Ectodermal cell (in vitro differentiated cells): ENCODE measurements around the gene DPH3.

Source experiments
- H3K27ac ChIP-seq: 2 replicates; pipeline ENCODE4 v1.7.0; 2013; ENCODE audit warnings: mild to moderate bottlenecking, low read depth, low read length; ENCODE audit not compliant: insufficient read depth, poor library complexity, severe bottlenecking
- H3K27me3 ChIP-seq: 2 replicates; pipeline ENCODE4 v1.7.0; 2013; ENCODE audit warnings: mild to moderate bottlenecking, low read length; ENCODE audit not compliant: insufficient read depth, control insufficient read depth, poor library complexity, severe bottlenecking
- H3K36me3 ChIP-seq: one replicate; pipeline ENCODE4 v1.7.0; 2013; ENCODE audit warnings: low read length; ENCODE audit not compliant: control insufficient read depth, insufficient read depth
- H3K4me1 ChIP-seq: one replicate; pipeline ENCODE4 v1.7.0; 2013; ENCODE audit warnings: low read length; ENCODE audit not compliant: control insufficient read depth, insufficient read depth
- H3K4me3 ChIP-seq: 2 replicates; pipeline ENCODE4 v1.7.0; 2013; ENCODE audit warnings: low read depth, low read length, control low read depth; ENCODE audit not compliant: insufficient read depth
- H3K9me3 ChIP-seq: 2 replicates; pipeline ENCODE4 v1.7.0; 2013; ENCODE audit warnings: mild to moderate bottlenecking, low read length, moderate library complexity; ENCODE audit not compliant: control insufficient read depth
- WGBS, 2 experiments: methylation state at CpG; one replicate each; pipeline ENCODE4 v1.1.7; 2013; ENCODE audit warnings: missing lambda C conversion rate in 2 of 2; 5-methylcytosine and 5-hydroxymethylcytosine counted together

The DPH3 gene

DNA sequence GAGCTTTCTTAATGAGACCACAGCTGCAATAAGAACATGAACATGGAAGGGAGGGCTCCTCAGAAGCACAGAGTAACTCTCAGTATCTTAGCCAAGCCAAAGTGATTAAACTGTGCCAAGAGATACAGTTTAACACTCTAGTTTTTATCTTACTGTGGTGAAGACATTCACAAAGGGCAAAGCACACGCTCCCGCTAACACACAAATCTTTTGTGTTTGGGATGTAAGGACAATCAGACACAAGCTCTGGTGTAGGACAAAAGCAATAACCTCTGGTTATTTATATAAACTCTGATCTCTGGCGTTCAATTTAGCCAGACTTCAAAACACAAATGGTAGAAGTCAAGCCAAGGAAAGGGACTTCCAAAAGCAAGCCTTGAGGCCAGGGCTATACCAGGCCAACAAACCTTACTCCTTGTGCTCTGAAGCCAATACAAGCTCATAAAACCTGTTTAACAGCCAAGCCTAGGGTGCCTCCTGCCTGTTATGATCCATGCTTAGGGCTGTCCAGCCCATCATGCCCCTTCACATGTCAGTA, 27.8 kb downstream of the DPH3 start:
- 93 to 97% methylated on average over 3 of the region's 3 CpGs for WGBS, 2 experiments

DNA sequence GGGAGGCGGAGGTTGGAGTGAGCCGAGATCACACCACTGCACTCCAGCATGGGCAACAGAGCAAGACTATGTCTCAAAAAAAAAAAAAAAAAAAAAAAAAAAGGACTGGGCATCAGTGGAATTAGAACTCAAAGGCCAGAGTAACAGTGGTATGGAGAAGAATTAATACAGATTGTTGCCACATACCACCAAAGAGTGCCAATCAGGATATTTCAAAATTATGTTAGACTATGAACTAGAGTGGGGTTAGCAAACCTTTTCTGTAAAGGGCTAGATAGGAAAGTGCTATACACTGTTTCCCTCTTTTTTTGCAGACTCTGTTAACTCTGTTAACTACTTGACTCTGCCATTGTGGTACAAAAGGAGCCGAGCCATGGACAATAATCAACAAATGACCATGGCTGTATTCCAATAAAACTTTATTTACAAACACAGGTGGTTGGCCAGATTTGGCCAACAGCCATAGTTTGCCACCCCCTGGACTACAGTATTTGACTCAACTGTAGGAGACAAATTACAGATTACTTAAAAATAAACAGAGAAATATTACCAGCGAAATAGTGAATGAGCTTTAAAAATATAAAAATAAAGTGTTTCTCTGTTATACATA, 28.6 kb downstream of the DPH3 start:
- no peak overlapping the region for H3K4me3 ChIP-seq
- no peaks in the 10 kb centered on the region for H3K36me3 ChIP-seq
- H3K27ac ChIP-seq = no peak overlapping the region
- 90 to 98% methylated on average over 3 of the region's 4 CpGs for WGBS, 2 experiments
- H3K27me3 ChIP-seq = no peaks in the 10 kb centered on the region
- H3K9me3 ChIP-seq = no peaks in the 10 kb centered on the region
- H3K4me1 ChIP-seq = no peaks in the 10 kb centered on the region

More for the DNA sequence above, 27.8 kb downstream of the DPH3 start:
- Histone ChIP-seq H3K36me3 (no peaks in the 10 kb centered on the region), H3K4me3 (no peak overlapping the region), H3K27me3 (no peaks in the 10 kb centered on the region), H3K4me1 (no peaks in the 10 kb centered on the region), H3K27ac (no peak overlapping the region), H3K9me3 (no peaks in the 10 kb centered on the region)

DNA sequence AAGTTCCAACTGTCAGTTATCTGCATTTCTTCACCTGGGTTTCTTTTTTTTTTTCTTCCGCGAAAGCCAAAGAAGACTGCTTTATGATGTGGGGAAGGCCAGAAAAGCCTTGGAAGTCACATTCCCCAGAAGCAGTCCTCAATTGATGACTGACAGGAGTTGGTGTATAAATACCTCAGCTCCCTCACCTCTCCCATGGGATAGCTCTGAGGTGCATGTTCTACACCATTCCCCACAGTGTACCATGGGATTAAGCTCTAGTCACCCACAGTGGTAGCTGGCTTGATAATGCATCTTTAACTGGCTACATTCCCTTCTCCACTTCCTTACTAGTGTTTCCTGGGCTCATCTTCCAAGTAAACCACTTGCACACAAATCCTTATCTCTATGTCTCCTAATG, 30.5 kb downstream of the DPH3 start:
- Histone ChIP-seq H3K9me3 (no peaks in the 10 kb centered on the region), H3K27me3 (no peaks in the 10 kb centered on the region), H3K27ac (no peak overlapping the region), H3K4me1 (no peaks in the 10 kb centered on the region), H3K4me3 (no peak overlapping the region), H3K36me3 (no peaks in the 10 kb centered on the region)
- WGBS, 2 experiments = 83 to 94% methylated on average over 2 of the region's 2 CpGs

DNA sequence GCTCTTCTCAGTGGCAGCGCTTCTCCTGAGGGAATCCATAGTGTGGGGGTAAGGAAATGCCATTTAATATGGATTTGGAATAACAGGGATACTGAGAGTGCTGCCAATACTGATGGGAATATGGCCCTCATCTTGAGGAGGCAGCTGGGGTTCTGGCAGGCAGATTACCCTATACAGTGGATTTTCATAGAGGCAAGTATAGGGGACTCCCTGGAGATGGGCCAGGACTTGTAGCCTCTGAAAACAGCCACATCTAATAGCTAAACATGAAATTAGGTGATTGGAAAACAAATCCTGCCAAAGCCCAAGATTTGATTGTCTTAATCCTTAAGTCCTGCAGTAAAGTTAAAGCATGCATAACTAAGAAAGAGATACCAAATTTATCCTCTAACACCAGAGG, 30.9 kb downstream of the DPH3 start:
- Histone ChIP-seq H3K36me3 (no peaks in the 10 kb centered on the region), H3K27me3 (no peaks in the 10 kb centered on the region), H3K27ac (no peak overlapping the region), H3K9me3 (no peaks in the 10 kb centered on the region), H3K4me3 (no peak overlapping the region), H3K4me1 (no peaks in the 10 kb centered on the region)
- 94 to 97% methylated on average over 1 of the region's 1 CpG for WGBS, 2 experiments

DNA sequence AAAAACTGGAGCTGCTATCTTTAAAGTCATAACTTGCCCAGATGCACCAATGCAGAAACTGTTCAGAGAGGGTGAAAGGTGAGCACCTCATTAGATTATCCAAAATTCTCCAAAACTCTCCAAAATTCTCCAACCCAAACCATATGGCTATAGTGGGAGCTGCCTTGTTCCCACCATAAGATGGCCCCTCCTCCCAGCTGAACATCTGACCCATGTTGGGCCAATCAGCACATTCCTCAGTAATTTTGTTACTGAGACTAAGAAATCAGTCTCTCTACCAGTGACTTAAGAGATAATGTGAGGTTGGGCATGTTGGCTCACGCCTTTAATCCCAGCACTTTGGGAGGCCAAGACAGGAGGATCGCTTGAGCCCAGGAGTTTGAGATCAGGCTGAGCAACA, 32.8 kb downstream of the DPH3 start:
- no peak overlapping the region for H3K27ac ChIP-seq
- 94 to 100% methylated on average over 2 of the region's 2 CpGs for WGBS, 2 experiments
- no peaks in the 10 kb centered on the region for H3K27me3 ChIP-seq
- no peaks in the 10 kb centered on the region for H3K9me3 ChIP-seq
- no peak overlapping the region for H3K4me3 ChIP-seq
- H3K36me3 ChIP-seq = no peaks in the 10 kb centered on the region
- H3K4me1 ChIP-seq = no peaks in the 10 kb centered on the region

DNA sequence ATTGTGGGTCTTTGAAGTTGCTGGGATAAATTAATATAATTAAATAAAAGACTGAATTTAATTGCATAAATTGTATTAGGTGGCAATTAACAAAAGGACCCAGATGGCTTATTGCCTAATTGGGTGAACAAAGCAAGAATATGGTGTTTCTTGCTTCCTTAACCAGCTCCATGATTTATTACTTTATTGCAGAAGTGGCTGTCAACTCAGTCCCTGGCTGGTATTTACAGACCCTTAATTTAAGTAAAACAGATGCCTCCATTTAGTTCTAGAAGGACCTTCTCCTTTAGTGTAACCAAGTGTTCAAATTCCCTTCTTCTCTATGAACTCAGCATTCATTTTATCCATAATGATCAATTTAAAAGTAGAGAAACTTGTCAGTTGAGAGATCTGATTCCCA, 35.1 kb downstream of the DPH3 start:
- Histone ChIP-seq H3K36me3 (no peaks in the 10 kb centered on the region), H3K4me3 (no peak overlapping the region)

DNA sequence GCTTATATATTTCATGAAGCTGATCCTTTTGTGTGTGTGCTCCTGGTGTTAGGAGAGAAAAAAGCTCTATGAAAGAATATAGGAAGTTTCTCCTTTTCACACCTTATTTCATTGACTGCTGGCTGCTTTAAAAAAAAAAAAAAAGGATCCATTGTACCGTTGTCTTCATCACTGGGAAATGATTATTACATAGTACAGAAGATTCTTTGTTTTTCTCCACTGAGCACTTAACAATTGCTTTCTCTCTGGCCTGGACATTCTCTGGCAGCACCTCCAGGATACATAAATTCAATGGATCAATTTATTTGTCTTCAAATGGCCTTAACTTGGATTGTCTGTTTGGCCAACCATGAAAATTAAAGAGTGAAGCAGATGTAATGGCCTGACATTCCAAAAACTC, 37.2 kb downstream of the DPH3 start:
- H3K4me1 ChIP-seq = no peaks in the 10 kb centered on the region
- H3K27me3 ChIP-seq = no peaks in the 10 kb centered on the region
- no peak overlapping the region for H3K4me3 ChIP-seq
- no peaks in the 10 kb centered on the region for H3K9me3 ChIP-seq
- 78 to 83% methylated on average over 1 of the region's 1 CpG for WGBS, 2 experiments
- no peaks in the 10 kb centered on the region for H3K36me3 ChIP-seq
- no peak overlapping the region for H3K27ac ChIP-seq

More for the DNA sequence above, 35.1 kb downstream of the DPH3 start:
- Histone ChIP-seq H3K27ac (no peak overlapping the region), H3K9me3 (no peaks in the 10 kb centered on the region), H3K4me1 (no peaks in the 10 kb centered on the region), H3K27me3 (no peaks in the 10 kb centered on the region)

DNA sequence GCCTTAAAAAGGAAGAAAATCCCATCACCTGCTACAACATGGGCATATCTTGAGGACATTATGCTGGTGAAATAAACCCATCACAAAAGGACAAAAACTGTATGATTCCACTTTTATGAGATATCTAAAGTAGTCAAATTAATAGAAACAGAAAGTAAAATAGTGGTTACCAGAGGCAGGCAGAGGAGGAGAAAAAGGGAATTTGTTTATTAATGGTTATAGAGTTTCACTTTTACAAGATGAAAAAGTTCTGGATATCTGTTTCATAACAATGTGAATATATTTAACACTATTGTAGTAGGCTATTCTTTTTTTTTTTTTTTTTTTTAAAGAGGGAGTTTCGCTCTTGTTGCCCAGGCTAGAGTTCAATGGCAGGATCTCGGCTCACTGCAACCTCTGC, 40.4 kb downstream of the DPH3 start:
- Histone ChIP-seq H3K9me3 (no peaks in the 10 kb centered on the region), H3K4me3 (no peak overlapping the region), H3K36me3 (no peaks in the 10 kb centered on the region), H3K27ac (no peak overlapping the region), H3K27me3 (no peaks in the 10 kb centered on the region), H3K4me1 (no peaks in the 10 kb centered on the region)
- 69 to 78% methylated on average over 2 of the region's 2 CpGs for WGBS, 2 experiments

DNA sequence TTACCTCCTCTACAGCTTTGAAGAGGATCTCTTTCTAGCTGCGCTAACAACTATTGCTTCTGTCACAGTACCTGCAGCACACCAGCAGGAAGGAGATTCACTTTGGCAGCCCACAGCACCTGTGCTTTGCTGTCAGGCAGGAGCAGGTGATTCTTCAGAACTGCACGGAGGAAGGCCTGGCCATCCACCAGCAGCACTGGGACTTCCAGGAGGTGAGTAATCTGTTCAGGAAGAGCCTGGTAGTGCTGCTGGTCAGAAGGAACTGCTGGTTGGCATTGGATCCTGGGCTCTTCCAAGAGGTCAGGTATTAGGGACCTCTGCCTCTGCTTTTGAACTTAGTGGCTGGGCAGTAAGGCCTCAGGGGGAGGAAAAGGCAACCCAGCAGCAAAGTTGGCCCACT, 42.2 kb downstream of the DPH3 start:
- H3K9me3 ChIP-seq = no peaks in the 10 kb centered on the region
- no peak overlapping the region for H3K4me3 ChIP-seq
- H3K27me3 ChIP-seq = no peaks in the 10 kb centered on the region
- no peaks in the 10 kb centered on the region for H3K4me1 ChIP-seq
- 91 to 92% methylated on average over 2 of the region's 2 CpGs for WGBS, 2 experiments
- H3K27ac ChIP-seq = no peak overlapping the region
- no peaks in the 10 kb centered on the region for H3K36me3 ChIP-seq

DNA sequence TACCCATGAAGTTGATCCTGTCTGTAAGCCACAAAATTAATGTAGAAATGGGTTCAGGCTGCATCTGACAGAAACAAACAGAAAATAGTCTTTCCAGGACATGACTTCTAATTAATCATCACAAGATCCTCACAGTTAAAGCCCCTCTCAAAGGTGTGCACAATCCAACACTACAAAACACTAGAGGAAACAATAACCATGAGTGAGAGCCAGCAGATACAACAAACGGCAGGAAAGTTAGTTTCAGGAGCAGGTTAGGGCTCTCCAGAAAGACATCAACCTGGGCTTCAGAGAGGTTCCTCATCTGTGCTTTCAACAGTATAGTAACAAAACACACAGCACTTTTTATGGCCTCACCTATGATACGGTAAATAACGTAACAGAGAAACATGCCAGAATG, 42.8 kb downstream of the DPH3 start:
- Histone ChIP-seq H3K27me3 (no peaks in the 10 kb centered on the region), H3K4me3 (no peak overlapping the region), H3K9me3 (no peaks in the 10 kb centered on the region), H3K4me1 (no peaks in the 10 kb centered on the region), H3K27ac (no peak overlapping the region), H3K36me3 (no peaks in the 10 kb centered on the region)
- 92 to 94% methylated on average over 2 of the region's 3 CpGs for WGBS, 2 experiments

DNA sequence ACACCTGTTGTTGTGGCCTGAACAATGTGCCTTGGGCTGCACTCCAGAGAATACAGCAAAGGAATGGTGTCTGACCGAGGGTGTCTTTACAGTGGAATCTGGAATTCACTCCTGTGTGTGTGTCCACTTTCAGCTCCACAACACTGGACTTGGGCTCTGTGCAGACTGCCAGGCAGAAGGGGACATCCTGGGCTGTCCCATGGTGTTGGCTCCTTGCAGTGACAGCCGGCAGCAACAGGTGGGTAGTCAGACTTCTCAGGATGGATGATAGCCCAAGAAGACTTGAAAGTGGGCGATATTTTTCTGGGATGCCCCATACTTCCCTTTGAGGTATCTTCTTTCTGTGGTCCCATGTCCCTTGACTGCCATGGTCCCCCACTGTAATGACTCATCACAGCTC, 45.0 kb downstream of the DPH3 start:
- 90 to 91% methylated on average over 3 of the region's 3 CpGs for WGBS, 2 experiments
- no peak overlapping the region for H3K4me3 ChIP-seq
- no peaks in the 10 kb centered on the region for H3K27me3 ChIP-seq
- no peaks in the 10 kb centered on the region for H3K4me1 ChIP-seq
- no peak overlapping the region for H3K27ac ChIP-seq
- no peaks in the 10 kb centered on the region for H3K9me3 ChIP-seq
- H3K36me3 ChIP-seq = no peaks in the 10 kb centered on the region
